Right lobe of liver (tissue), 6 donors: ENCODE results near the gene RAB22A. TPM values are rescaled to one million over a fixed set of nuclear protein-coding genes. Genes with fewer than 3 reads are reported as not detected.

Source experiments
- ATAC-seq, 4 donors: fragments of 200-7000 bp; cut with Tn5 transposase; one replicate each; pipeline ENCODE4 v1.9.1; 2020; ENCODE audit warnings: mild to moderate bottlenecking in 4 of 4, moderate library complexity in 4 of 4
- DNase-seq, 3 donors: peaks; one replicate each; pipeline ENCODE4 v3.0.0-alpha.2; 2020
- H3K27ac ChIP-seq, 3 donors: fragments of 200-600 bp; one replicate each; pipeline ENCODE4 v1.8.0; 2022
- H3K27me3 ChIP-seq, 2 donors: fragments of 200-600 bp; one replicate each; pipeline ENCODE4 v1.8.0; 2022
- H3K36me3 ChIP-seq, 4 donors: fragments of 200-600 bp; sonication (generic) in 1 of 4; one replicate each; pipeline versions ENCODE4 v1.5.1 to v1.8.0; 2017 to 2022; ENCODE audit warnings: control low read depth in 1 of 4
- H3K4me1 ChIP-seq, 4 donors: fragments of 200-600 bp; sonication (generic) in 1 of 4; one replicate each; pipeline versions ENCODE4 v1.5.1 to v1.8.0; 2017 to 2022; ENCODE audit warnings: control low read depth in 1 of 4
- H3K4me3 ChIP-seq, 3 donors: fragments of 200-600 bp; one replicate each; pipeline ENCODE4 v1.8.0; 2022
- H3K9me3 ChIP-seq, 4 donors: fragments of 200-600 bp; sonication (generic) in 1 of 4; one replicate each; pipeline versions ENCODE4 v1.5.1 to v1.8.0; 2017 to 2022; ENCODE audit warnings: control low read depth in 1 of 4
- POLR2A ChIP-seq: fragments of 450-650 bp; IDR thresholded peaks from one replicate; pipeline ENCODE4 v1.6.1; 2017; ENCODE audit warnings: antibody characterized with exemption, mild to moderate bottlenecking
- WGBS: methylation state at CpG from one replicate; pipeline ENCODE4 v1.1.6; 2018; ENCODE audit warnings: low coverage, low lambda C conversion rate; ENCODE audit not compliant: insufficient coverage; ENCODE audit errors: missing lambda C conversion rate; 5-methylcytosine and 5-hydroxymethylcytosine counted together
- intact Hi-C, 2 donors: fragments of 100-400 bp; cut with DNase I; formaldehyde crosslinking; loops; one replicate each; pipeline versions ENCODE4 v1.11.2 to v1.14.1; 2022
- total RNA-seq, 6 experiments: library from RNA; depleted of rRNA in 2 of 6; stranded (reverse); fragments of >200 nt in 2 of 6; fragmentation: NEBNext Ultra II Directional in 3 of 6; extraction: Animal tissue kit (Norgen Biotek cat#: 25700) in 3 of 6; gene quantifications; one replicate each; pipeline versions ENCODE4 v1.1.0 to v1.2.4, GENCODE V29; 2016 to 2023
- TF ChIP-seq, protein P1 (sequence below), 4 donors: fragments of 200-600 bp in 3 of 4; fragments of 450-650 bp in 1 of 4; IDR thresholded peaks; one replicate each; pipeline versions ENCODE4 v1.5.1 to v1.8.0; 2016 to 2022; ENCODE audit warnings: antibody characterized with exemption in 4 of 4, mild to moderate bottlenecking in 2 of 4
- donor health status: DM: no; HTN: yes; CAD: no.
- donor health status: DM: no; HTN: no; CAD: no.
- donor health status: DM: no; HTN: no; CAD: no.
- donor health status: DM: no; HTN: yes; CAD: no.
- donor health status: DM: no; HTN: yes; CAD: no.

Gene RAB22A
- total RNA-seq, 6 experiments from 2014 or later: 7.4 to 11.6 (median 9.5) TPM

DNA sequence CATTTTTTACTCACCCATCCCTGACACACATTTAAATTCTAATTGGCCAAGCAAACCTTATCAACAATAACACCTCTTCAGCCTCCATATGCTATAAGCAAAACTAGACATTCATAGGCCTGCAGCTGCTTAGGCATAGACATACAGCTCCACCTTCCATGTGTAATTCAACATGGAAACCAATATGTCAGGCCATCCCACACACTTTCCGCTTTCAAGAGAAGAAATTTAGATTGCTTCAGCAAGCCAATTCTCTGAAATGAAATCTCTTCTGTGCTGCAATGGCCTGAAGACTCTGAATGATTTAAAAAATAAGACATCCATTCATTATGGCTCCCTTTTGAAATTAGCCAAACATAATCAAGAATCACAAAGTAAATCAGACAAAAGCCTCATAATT is 4.5 kb upstream of the RAB22A start:
- Histone ChIP-seq H3K27ac (no peak overlapping the region), H3K4me1 (no peaks in the 10 kb centered on the region), H3K36me3 (no peaks in the 10 kb centered on the region), H3K4me3 (no peak overlapping the region), H3K9me3 (no peaks in the 10 kb centered on the region), H3K27me3 (no peaks in the 10 kb centered on the region)
- DNase-seq (no peak), ATAC-seq (no peak)
- intact Hi-C loops: no loop called here
- WGBS: 90% methylated on average over 1 of the region's 1 CpG
- TF ChIP-seq, protein P1, sequence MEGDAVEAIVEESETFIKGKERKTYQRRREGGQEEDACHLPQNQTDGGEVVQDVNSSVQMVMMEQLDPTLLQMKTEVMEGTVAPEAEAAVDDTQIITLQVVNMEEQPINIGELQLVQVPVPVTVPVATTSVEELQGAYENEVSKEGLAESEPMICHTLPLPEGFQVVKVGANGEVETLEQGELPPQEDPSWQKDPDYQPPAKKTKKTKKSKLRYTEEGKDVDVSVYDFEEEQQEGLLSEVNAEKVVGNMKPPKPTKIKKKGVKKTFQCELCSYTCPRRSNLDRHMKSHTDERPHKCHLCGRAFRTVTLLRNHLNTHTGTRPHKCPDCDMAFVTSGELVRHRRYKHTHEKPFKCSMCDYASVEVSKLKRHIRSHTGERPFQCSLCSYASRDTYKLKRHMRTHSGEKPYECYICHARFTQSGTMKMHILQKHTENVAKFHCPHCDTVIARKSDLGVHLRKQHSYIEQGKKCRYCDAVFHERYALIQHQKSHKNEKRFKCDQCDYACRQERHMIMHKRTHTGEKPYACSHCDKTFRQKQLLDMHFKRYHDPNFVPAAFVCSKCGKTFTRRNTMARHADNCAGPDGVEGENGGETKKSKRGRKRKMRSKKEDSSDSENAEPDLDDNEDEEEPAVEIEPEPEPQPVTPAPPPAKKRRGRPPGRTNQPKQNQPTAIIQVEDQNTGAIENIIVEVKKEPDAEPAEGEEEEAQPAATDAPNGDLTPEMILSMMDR (IDR thresholded peaks at IDR 0.05): no peak

DNA sequence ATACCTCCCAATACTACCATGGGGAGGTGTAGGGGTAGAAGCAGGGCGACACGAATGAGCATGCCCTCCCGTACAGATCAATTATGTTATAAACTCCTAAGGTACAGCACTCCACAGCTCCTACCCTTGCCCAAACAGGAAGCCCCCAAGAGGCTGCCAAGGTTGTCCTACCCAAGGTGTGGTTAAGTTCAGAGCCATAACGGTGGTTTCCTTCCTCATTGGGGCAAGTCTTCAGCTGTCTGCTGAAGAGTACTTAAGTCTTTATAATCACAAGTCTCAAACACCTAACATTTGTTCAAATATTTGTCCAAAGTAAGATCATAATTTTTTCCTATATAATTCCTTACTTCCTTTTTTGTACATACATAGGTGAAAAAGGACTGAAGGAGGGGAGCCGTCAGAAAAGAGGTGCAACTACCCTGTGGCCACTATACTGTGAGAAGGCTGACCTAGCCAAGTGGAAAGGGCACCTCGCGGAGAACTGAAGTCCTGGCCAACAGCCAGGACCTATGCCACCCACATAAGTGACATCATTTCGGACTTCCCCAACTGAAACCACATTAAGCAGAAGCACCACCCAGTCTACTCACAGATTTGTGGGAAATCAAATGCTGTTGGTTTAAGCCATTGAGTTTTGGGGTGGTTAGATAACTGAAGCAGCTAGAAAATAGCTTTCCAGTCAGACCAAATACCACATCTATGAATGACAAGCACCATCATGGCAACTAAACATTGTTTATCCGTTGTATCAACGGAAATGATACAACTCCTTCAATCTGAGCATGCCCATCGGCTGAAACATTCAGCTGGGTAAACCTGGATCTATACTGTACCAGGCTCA is 2.9 kb upstream of the RAB22A start:
- H3K27me3 ChIP-seq: no peaks in the 10 kb centered on the region
- 43% methylated on average over 10 of the region's 11 CpGs for WGBS
- no peak for TF ChIP-seq POLR2A
- TF ChIP-seq, protein P1 (IDR thresholded peaks at IDR 0.05): no peak
- H3K4me1 ChIP-seq: peaks cover 0 to 8% (median 0%) of the 10 kb centered on the region in 4 donors
- no peak overlapping the region for H3K4me3 ChIP-seq
- peak in 1 of 4 donors; percentile 61 for ATAC-seq
- no peaks in the 10 kb centered on the region for H3K36me3 ChIP-seq
- DNase-seq: peak in 2 of 3 donors; percentile 59 to 60
- intact Hi-C loops: no loop called here
- no peaks in the 10 kb centered on the region for H3K9me3 ChIP-seq
- no peak overlapping the region for H3K27ac ChIP-seq

DNA sequence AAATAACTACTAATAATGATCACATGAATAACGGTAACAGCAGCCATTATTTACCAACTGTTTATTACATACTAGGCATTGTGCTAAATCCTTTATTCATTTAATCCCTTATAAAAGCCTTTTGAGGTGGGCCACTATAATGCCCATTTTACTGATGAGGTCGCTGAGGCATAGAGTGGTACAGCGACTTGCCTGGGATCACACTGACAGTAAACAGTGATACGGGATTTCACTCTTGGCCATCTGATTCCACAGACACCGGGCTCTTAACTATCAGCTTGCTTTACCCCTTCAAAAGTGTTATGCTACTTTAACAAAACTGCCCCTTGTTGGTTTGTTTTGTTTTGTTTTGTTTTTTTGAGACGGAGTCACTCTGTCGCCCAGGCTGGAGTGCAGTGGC is 2.2 kb upstream of the RAB22A start:
- TF ChIP-seq POLR2A: no peak
- TF ChIP-seq, protein P1 (IDR thresholded peaks at IDR 0.05): no peak
- intact Hi-C loops: no loop called here
- no peak for DNase-seq
- no peaks in the 10 kb centered on the region for H3K27me3 ChIP-seq
- H3K4me3 ChIP-seq: no peak overlapping the region
- H3K36me3 ChIP-seq: no peaks in the 10 kb centered on the region
- WGBS: 86% methylated on average over 2 of the region's 7 CpGs
- H3K4me1 ChIP-seq: peaks cover 0 to 8% (median 0%) of the 10 kb centered on the region in 4 donors
- ATAC-seq: no peak
- H3K9me3 ChIP-seq: no peaks in the 10 kb centered on the region
- H3K27ac ChIP-seq: no peak overlapping the region

- ATAC-seq (no peak), DNase-seq (no peak)
- Histone ChIP-seq H3K9me3 (no peaks in the 10 kb centered on the region), H3K27me3 (no peaks in the 10 kb centered on the region), H3K36me3 (no peaks in the 10 kb centered on the region), H3K4me3 (peak overlapping the region; percentile 40 to 94 (median 77)), H3K27ac (no peak overlapping the region), H3K4me1 (peaks cover 0 to 8% (median 0%) of the 10 kb centered on the region in 4 donors)
- intact Hi-C loops: no loop called here
- 77% methylated on average over 8 of the region's 9 CpGs for WGBS
- TF ChIP-seq, protein P1 (IDR thresholded peaks at IDR 0.05): no peak
- TF ChIP-seq POLR2A: no peak
Observed at GRCh38 chr20:58308290-58308679, 1.2 kb upstream of the RAB22A start.
